SK-N-SH (cell line): Measurements from ENCODE around the gene RASAL3. TPM values are rescaled to one million over a fixed set of nuclear protein-coding genes. Genes with fewer than 3 reads are reported as not detected.
"Not testable (repeated sequence)": the region's sequence is repeated elsewhere in the genome, so short reads cannot be mapped to it uniquely, and the experiment has no call there.

Experiments
- CTCF ChIA-PET: fragments of 300-600, 350-600 bp; formaldehyde crosslinking; extraction: SDS; loops from one replicate; lab custom pipeline; 2021; lab: Yijun Ruan, JAX
- POLR2A ChIA-PET: fragments of 350-600 bp; sonication (Branson Sonifier 250); formaldehyde crosslinking; extraction: SDS; loops from one replicate; lab custom pipeline; 2020; ENCODE audit warnings: antibody characterized with exemption, inconsistent platforms; lab: Yijun Ruan, JAX
- DNase-seq: peaks from one replicate; pipeline ENCODE4 v3.0.0; 2012
- H2AFZ ChIP-seq: fragments of 200-600 bp; sonication (generic); 2 replicates; pipeline ENCODE4 v1.8.1; 2016; ENCODE audit warnings: antibody characterized with exemption, mild to moderate bottlenecking, low read depth
- H3F3A ChIP-seq: fragments of 200-600 bp; sonication (generic); replicated peaks from 2 replicates; pipeline ENCODE3; 2016; ENCODE audit warnings: antibody characterized with exemption, mild to moderate bottlenecking; ENCODE audit not compliant: insufficient read depth
- H3K27ac ChIP-seq, 2 experiments: fragments of 200-500 bp in 1 of 2; fragments of 200-600 bp in 1 of 2; sonication (Bioruptor generic) in 1 of 2; sonication (generic), shearing (Covaris generic) in 1 of 2; 2 replicates each; pipeline versions ENCODE4 v1.5.1 to v1.6.1; 2014 to 2016; ENCODE audit warnings: low read depth in 2 of 2, inconsistent platforms in 1 of 2, low read length in 1 of 2, mild to moderate bottlenecking in 1 of 2, mixed read lengths in 1 of 2
- H3K27me3 ChIP-seq: fragments of 200-600 bp; sonication (generic), shearing (Covaris generic); 2 replicates; pipeline ENCODE4 v1.6.1; 2016; ENCODE audit warnings: mixed run types; ENCODE audit not compliant: insufficient read depth
- H3K36me3 ChIP-seq, 2 experiments: fragments of 200-500 bp in 1 of 2; fragments of 200-600 bp in 1 of 2; sonication (Bioruptor generic) in 1 of 2; sonication (generic) in 1 of 2; replicated peaks in 1 of 2; 2 replicates each; pipeline versions ENCODE3 to v1.5.1; 2014 to 2016; ENCODE audit warnings: low read length in 1 of 2, mild to moderate bottlenecking in 1 of 2; ENCODE audit not compliant: insufficient read depth in 2 of 2, control insufficient read depth in 1 of 2
- H3K4me1 ChIP-seq, 2 experiments: fragments of 200-500 bp in 1 of 2; fragments of 200-600 bp in 1 of 2; sonication (Bioruptor generic) in 1 of 2; sonication (generic), shearing (Covaris generic) in 1 of 2; 2 replicates each; pipeline versions ENCODE4 v1.5.1 to v1.6.1; 2014 to 2016; ENCODE audit warnings: low read depth in 1 of 2, low read length in 1 of 2, mixed run types in 1 of 2; ENCODE audit not compliant: insufficient read depth in 2 of 2, control insufficient read depth in 1 of 2
- H3K4me2 ChIP-seq: fragments of 200-600 bp; sonication (generic), shearing (Covaris generic); 2 replicates; pipeline ENCODE4 v1.6.1; 2017; ENCODE audit warnings: mixed run types
- H3K4me3 ChIP-seq, 2 experiments: fragments of 200-500 bp in 1 of 2; fragments of 200-600 bp in 1 of 2; sonication (Bioruptor generic) in 1 of 2; sonication (generic), shearing (Covaris generic) in 1 of 2; 2 replicates each; pipeline versions ENCODE4 v1.5.1 to v1.8.1; 2014 to 2016; ENCODE audit warnings: low read depth in 2 of 2, inconsistent platforms in 1 of 2, low read length in 1 of 2, mild to moderate bottlenecking in 1 of 2, mixed read lengths in 1 of 2, moderate library complexity in 1 of 2
- H3K79me2 ChIP-seq: fragments of 200-600 bp; sonication (generic); 2 replicates; pipeline ENCODE4 v1.8.1; 2017; ENCODE audit warnings: mild to moderate bottlenecking; ENCODE audit not compliant: insufficient read depth
- H3K9ac ChIP-seq: fragments of 200-600 bp; sonication (generic); 2 replicates; pipeline ENCODE4 v1.6.1; 2017; ENCODE audit warnings: mixed run types
- H3K9me2 ChIP-seq: fragments of 200-600 bp; sonication (generic); 2 replicates; pipeline ENCODE4 v1.6.1; 2017; ENCODE audit warnings: mixed run types
- H3K9me3 ChIP-seq: fragments of 200-600 bp; sonication (generic); 2 replicates; pipeline ENCODE4 v1.6.1; 2017; ENCODE audit warnings: mixed run types, mild to moderate bottlenecking, moderate library complexity
- H4K20me1 ChIP-seq: fragments of 200-600 bp; sonication (generic); 2 replicates; pipeline ENCODE4 v1.6.1; 2017; ENCODE audit warnings: mild to moderate bottlenecking, mixed run types; ENCODE audit not compliant: insufficient read depth
- GABPA ChIP-seq: IDR thresholded peaks from 2 replicates; pipeline ENCODE4 v1.4.0; 2012; ENCODE audit warnings: low read depth, mild to moderate bottlenecking
- NFIC ChIP-seq: IDR thresholded peaks from 2 replicates; pipeline ENCODE4 v1.4.0; 2012; ENCODE audit warnings: borderline replicate concordance
- NRF1 ChIP-seq: IDR thresholded peaks from 2 replicates; pipeline ENCODE4 v1.6.1; 2012; ENCODE audit warnings: low read depth, mild to moderate bottlenecking, low read length
- WGBS: methylation state at CpG from one replicate; pipeline ENCODE4 v1.1.6; 2017; ENCODE audit warnings: low lambda C conversion rate; 5-methylcytosine and 5-hydroxymethylcytosine counted together
- polyA plus RNA-seq, 3 experiments: library from polyadenylated mRNA; depleted of rRNA; stranded (reverse); fragments of >200 nt; gene quantifications; 2 replicates each; pipeline ENCODE4 v1.2.3, GENCODE V29; 2012
- TF ChIP-seq, protein P1 (sequence below): IDR thresholded peaks from 2 replicates; pipeline ENCODE4 v1.4.0; 2012; ENCODE audit warnings: low read depth
- TF ChIP-seq, protein P2 (sequence below): IDR thresholded peaks from 2 replicates; pipeline ENCODE4 v1.4.0; 2012; ENCODE audit warnings: low read depth, borderline replicate concordance
- TF ChIP-seq, protein P3 (sequence below): IDR thresholded peaks from 2 replicates; pipeline ENCODE4 v1.4.0; 2012; ENCODE audit warnings: low read depth, borderline replicate concordance

RASAL3 gene
- polyA plus RNA-seq, 1 of the 3 experiments (the other 2 are of a cell fraction): 0.02 TPM

DNA sequence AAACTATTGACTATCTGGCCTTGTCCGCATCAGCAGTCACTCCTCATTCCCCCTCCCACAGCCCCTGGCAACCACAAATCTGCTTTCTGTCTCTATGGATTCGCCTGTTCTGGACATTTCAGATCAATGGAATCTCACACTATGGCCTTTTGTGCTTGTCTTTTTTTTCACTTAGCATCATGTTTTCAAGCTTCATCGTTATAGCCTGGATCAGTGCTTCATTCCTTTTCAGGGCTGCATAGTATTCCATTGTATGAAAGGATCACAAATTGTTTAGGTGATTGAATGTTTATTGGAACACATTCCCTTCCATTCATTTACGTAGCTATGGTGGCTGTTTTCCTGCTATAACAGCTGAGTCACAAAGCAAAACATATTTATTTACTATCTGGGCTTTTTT lies 22.7 kb upstream of the RASAL3 start (continued):
- TF ChIP-seq, protein P1, sequence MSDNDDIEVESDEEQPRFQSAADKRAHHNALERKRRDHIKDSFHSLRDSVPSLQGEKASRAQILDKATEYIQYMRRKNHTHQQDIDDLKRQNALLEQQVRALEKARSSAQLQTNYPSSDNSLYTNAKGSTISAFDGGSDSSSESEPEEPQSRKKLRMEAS: no peak
- TF ChIP-seq, protein P2, sequence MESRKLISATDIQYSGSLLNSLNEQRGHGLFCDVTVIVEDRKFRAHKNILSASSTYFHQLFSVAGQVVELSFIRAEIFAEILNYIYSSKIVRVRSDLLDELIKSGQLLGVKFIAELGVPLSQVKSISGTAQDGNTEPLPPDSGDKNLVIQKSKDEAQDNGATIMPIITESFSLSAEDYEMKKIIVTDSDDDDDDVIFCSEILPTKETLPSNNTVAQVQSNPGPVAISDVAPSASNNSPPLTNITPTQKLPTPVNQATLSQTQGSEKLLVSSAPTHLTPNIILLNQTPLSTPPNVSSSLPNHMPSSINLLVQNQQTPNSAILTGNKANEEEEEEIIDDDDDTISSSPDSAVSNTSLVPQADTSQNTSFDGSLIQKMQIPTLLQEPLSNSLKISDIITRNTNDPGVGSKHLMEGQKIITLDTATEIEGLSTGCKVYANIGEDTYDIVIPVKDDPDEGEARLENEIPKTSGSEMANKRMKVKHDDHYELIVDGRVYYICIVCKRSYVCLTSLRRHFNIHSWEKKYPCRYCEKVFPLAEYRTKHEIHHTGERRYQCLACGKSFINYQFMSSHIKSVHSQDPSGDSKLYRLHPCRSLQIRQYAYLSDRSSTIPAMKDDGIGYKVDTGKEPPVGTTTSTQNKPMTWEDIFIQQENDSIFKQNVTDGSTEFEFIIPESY: no peak
- TF ChIP-seq, protein P3, sequence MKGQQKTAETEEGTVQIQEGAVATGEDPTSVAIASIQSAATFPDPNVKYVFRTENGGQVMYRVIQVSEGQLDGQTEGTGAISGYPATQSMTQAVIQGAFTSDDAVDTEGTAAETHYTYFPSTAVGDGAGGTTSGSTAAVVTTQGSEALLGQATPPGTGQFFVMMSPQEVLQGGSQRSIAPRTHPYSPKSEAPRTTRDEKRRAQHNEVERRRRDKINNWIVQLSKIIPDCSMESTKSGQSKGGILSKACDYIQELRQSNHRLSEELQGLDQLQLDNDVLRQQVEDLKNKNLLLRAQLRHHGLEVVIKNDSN: no peak
- TF ChIP-seq NRF1 (no peak), GABPA (no peak), NFIC (no peak)

DNA sequence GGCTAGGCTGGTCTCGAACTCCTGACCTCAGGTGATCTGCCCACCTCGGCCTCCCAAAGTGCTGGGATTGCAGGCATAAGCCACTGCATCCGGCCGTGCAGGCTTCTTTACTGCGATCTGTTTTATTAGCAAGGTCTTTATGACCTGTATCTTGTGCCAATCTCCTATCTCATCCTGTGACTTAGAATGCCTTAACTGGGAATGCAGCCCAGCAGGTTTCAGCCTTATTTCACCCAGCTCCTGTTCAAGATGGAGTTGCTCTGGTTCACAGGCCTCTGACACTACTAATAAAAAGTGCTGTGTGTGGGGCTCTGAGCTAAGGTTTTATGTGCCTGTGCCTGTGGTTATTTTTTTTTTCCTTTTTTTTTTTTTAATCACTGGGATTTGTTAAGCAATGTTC lies 21.4 kb upstream of the RASAL3 start:
- H3K4me2 ChIP-seq, H3K9me3 ChIP-seq, H3K27me3 ChIP-seq, DNase-seq, CTCF ChIA-PET, H3K9ac ChIP-seq, H4K20me1 ChIP-seq, H3K4me3 ChIP-seq, H3K79me2 ChIP-seq, H3F3A ChIP-seq, POLR2A ChIA-PET, H3K4me1 ChIP-seq, H3K27ac ChIP-seq, H3K9me2 ChIP-seq, H3K36me3 ChIP-seq, H2AFZ ChIP-seq: not testable (repeated sequence)
- WGBS: 35% methylated on average over 5 of the region's 5 CpGs

DNA sequence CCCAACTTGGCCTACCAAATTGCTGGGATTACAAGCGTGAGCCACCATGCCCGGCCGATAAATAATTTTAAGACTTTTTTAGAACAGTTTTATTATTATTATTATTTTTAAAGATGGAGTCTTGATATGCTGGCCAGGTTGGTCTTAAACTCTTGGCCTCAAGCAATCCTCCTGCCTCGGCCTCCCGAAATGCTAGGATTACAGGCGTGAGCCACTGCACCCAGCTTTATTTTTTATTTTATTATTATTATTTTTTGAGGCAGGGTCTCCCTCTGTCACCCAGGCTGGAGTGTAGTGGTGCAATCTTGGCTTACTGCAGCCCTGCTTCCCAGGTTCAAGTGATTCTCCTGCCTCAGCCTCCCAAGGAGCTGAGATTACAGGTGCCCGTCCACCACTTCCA lies 16.7 kb upstream of the RASAL3 start:
- H3K27me3 ChIP-seq, H3K9me2 ChIP-seq, H4K20me1 ChIP-seq, H3K27ac ChIP-seq, H3F3A ChIP-seq, CTCF ChIA-PET, H3K79me2 ChIP-seq, H3K36me3 ChIP-seq, H3K4me2 ChIP-seq, H2AFZ ChIP-seq, H3K9me3 ChIP-seq, DNase-seq, H3K9ac ChIP-seq, H3K4me3 ChIP-seq, POLR2A ChIA-PET, H3K4me1 ChIP-seq: not testable (repeated sequence)
- 19% methylated on average over 7 of the region's 7 CpGs for WGBS
